GM08714 (cell line): ENCODE results near the gene MLANA.

ENCODE experiments used
- H3K4me3 ChIP-seq: fragments of 200-500 bp; sonication (Bioruptor generic); 2 replicates; pipeline ENCODE4 v1.5.1; 2014; ENCODE audit warnings: mild to moderate bottlenecking, low read length, inconsistent platforms
- ZNF274 ChIP-seq: IDR thresholded peaks from 2 replicates; pipeline ENCODE4 v1.6.1; 2012; ENCODE audit warnings: mild to moderate bottlenecking, low read depth, low read length

The MLANA gene

GRCh38 chr9:5857928-5858327, 32.8 kb upstream of the MLANA start:
- no peak for TF ChIP-seq ZNF274
- no peak overlapping the region for H3K4me3 ChIP-seq

- no peak overlapping the region for H3K4me3 ChIP-seq
- no peak for TF ChIP-seq ZNF274
These were observed 31.9 kb upstream of the MLANA start for GRCh38 chr9:5858833-5859232.

- TF ChIP-seq ZNF274, result no peak
- H3K4me3 ChIP-seq, result no peak overlapping the region
These were observed 27.5 kb upstream of the MLANA start for GRCh38 chr9:5863092-5863746.

- no peak overlapping the region for H3K4me3 ChIP-seq
- no peak for TF ChIP-seq ZNF274
These were observed 26.2 kb upstream of the MLANA start for GRCh38 chr9:5864446-5864845.

- H3K4me3 ChIP-seq, result no peak overlapping the region
- no peak for TF ChIP-seq ZNF274
These were observed 24.4 kb upstream of the MLANA start for GRCh38 chr9:5866272-5866671.

- H3K4me3 ChIP-seq, result no peak overlapping the region
- no peak for TF ChIP-seq ZNF274
These were observed 24.0 kb upstream of the MLANA start for GRCh38 chr9:5866685-5867084.

- H3K4me3 ChIP-seq, result no peak overlapping the region
- no peak for TF ChIP-seq ZNF274
These were observed 22.5 kb upstream of the MLANA start for GRCh38 chr9:5868235-5868634.

GRCh38 chr9:5869315-5870019, 21.2 kb upstream of the MLANA start:
- no peak overlapping the region for H3K4me3 ChIP-seq

GRCh38 chr9:5870020-5870339, 20.7 kb upstream of the MLANA start:
- no peak for TF ChIP-seq ZNF274
- no peak overlapping the region for H3K4me3 ChIP-seq

More at GRCh38 chr9:5869315-5870019, 21.2 kb upstream of the MLANA start:
- no peak for TF ChIP-seq ZNF274

GRCh38 chr9:5870691-5871090, 20.0 kb upstream of the MLANA start:
- TF ChIP-seq ZNF274, result no peak
- H3K4me3 ChIP-seq, result no peak overlapping the region

GRCh38 chr9:5871785-5872184, 18.9 kb upstream of the MLANA start:
- H3K4me3 ChIP-seq, result no peak overlapping the region
- no peak for TF ChIP-seq ZNF274

- TF ChIP-seq ZNF274, result no peak
- H3K4me3 ChIP-seq, result no peak overlapping the region
These were observed 18.2 kb upstream of the MLANA start for GRCh38 chr9:5872511-5872910.

GRCh38 chr9:5873439-5873838, 17.2 kb upstream of the MLANA start:
- TF ChIP-seq ZNF274, result no peak
- H3K4me3 ChIP-seq, result no peak overlapping the region

- no peak for TF ChIP-seq ZNF274
- H3K4me3 ChIP-seq, result no peak overlapping the region
These were observed 16.6 kb upstream of the MLANA start for GRCh38 chr9:5874048-5874447.

GRCh38 chr9:5876026-5876425, 14.7 kb upstream of the MLANA start:
- TF ChIP-seq ZNF274, result no peak
- H3K4me3 ChIP-seq, result no peak overlapping the region

GRCh38 chr9:5876711-5877110, 14.0 kb upstream of the MLANA start:
- no peak overlapping the region for H3K4me3 ChIP-seq
- TF ChIP-seq ZNF274, result no peak
